HEK293 (cell line): ENCODE data around the gene FAM229B.

Experiments used
- AEBP2 ChIP-seq: fragments of 450-650 bp; formaldehyde crosslinking; IDR thresholded peaks from 2 replicates; pipeline ENCODE4 v1.5.1; 2016; ENCODE audit warnings: missing biosample characterization, missing genetic modification characterization, borderline replicate concordance
- BCL11B ChIP-seq: fragments of 450-650 bp; formaldehyde crosslinking; IDR thresholded peaks from 2 replicates; pipeline ENCODE4 v1.5.1; 2016; ENCODE audit warnings: low read depth, missing biosample characterization, missing genetic modification characterization
- KLF1 ChIP-seq: fragments of 450-650 bp; formaldehyde crosslinking; IDR thresholded peaks from 2 replicates; pipeline ENCODE4 v1.5.1; 2016; ENCODE audit warnings: missing biosample characterization, missing genetic modification characterization
- KLF16 ChIP-seq: fragments of 450-650 bp; formaldehyde crosslinking; IDR thresholded peaks from 2 replicates; pipeline ENCODE4 v1.5.1; 2017; ENCODE audit warnings: missing biosample characterization, missing genetic modification characterization
- KLF17 ChIP-seq: fragments of 450-650 bp; formaldehyde crosslinking; IDR thresholded peaks from 2 replicates; pipeline ENCODE4 v1.5.1; 2016; ENCODE audit warnings: missing biosample characterization, missing genetic modification characterization
- KLF8 ChIP-seq: fragments of 450-650 bp; formaldehyde crosslinking; IDR thresholded peaks from 2 replicates; pipeline ENCODE4 v1.5.1; 2016; ENCODE audit warnings: missing biosample characterization, missing genetic modification characterization
- PATZ1 ChIP-seq: fragments of 450-650 bp; formaldehyde crosslinking; IDR thresholded peaks from 2 replicates; pipeline ENCODE4 v1.5.1; 2016; ENCODE audit warnings: missing biosample characterization, missing genetic modification characterization
- PBX3 ChIP-seq: sonication (generic); formaldehyde crosslinking; IDR thresholded peaks from 2 replicates; pipeline ENCODE4 v1.8.1; 2022; ENCODE audit warnings: mild to moderate bottlenecking, moderate library complexity, missing genetic modification reagents
- SP3 ChIP-seq: fragments of 450-650 bp; formaldehyde crosslinking; IDR thresholded peaks from 2 replicates; pipeline ENCODE4 v1.5.1; 2016; ENCODE audit warnings: missing biosample characterization, missing genetic modification characterization
- TRIM28 ChIP-seq: IDR thresholded peaks from 2 replicates; pipeline ENCODE4 v1.6.1; 2011; ENCODE audit warnings: low read length, control low read depth, borderline replicate concordance
- YY1 ChIP-seq: fragments of 450-650 bp; formaldehyde crosslinking; IDR thresholded peaks from 2 replicates; pipeline ENCODE4 v1.5.1; 2018; ENCODE audit warnings: missing biosample characterization, missing genetic modification characterization
- ZBTB20 ChIP-seq: fragments of 450-650 bp; formaldehyde crosslinking; IDR thresholded peaks from 2 replicates; pipeline ENCODE4 v1.5.1; 2016; ENCODE audit warnings: missing biosample characterization, missing genetic modification characterization
- ZBTB21 ChIP-seq: fragments of 450-650 bp; formaldehyde crosslinking; IDR thresholded peaks from 2 replicates; pipeline ENCODE4 v1.5.1; 2017; ENCODE audit warnings: missing biosample characterization, missing genetic modification characterization
- ZEB2 ChIP-seq: fragments of 450-650 bp; formaldehyde crosslinking; IDR thresholded peaks from 2 replicates; pipeline ENCODE4 v1.5.1; 2016; ENCODE audit warnings: missing biosample characterization, missing genetic modification characterization
- ZIC2 ChIP-seq: fragments of 450-650 bp; formaldehyde crosslinking; IDR thresholded peaks from 2 replicates; pipeline ENCODE4 v1.5.1; 2016; ENCODE audit warnings: missing biosample characterization, missing genetic modification characterization
- ZNF16 ChIP-seq: fragments of 450-650 bp; formaldehyde crosslinking; IDR thresholded peaks from 2 replicates; pipeline ENCODE4 v1.5.1; 2016; ENCODE audit warnings: low read depth, missing biosample characterization, missing genetic modification characterization
- ZNF2 ChIP-seq: fragments of 450-650 bp; formaldehyde crosslinking; IDR thresholded peaks from 2 replicates; pipeline ENCODE4 v1.5.1; 2016; ENCODE audit warnings: missing biosample characterization, missing genetic modification characterization
- ZNF211 ChIP-seq: fragments of 450-650 bp; formaldehyde crosslinking; IDR thresholded peaks from 2 replicates; pipeline ENCODE4 v1.5.1; 2016; ENCODE audit warnings: low read depth, missing biosample characterization, missing genetic modification characterization
- ZNF335 ChIP-seq: fragments of 450-650 bp; formaldehyde crosslinking; conservative IDR thresholded peaks from 2 replicates; pipeline ENCODE4 v1.5.1; 2016; ENCODE audit warnings: missing biosample characterization, missing genetic modification characterization
- ZNF391 ChIP-seq: fragments of 450-650 bp; formaldehyde crosslinking; IDR thresholded peaks from 2 replicates; pipeline ENCODE4 v1.5.1; 2016; ENCODE audit warnings: low read depth, missing biosample characterization, missing genetic modification characterization, borderline replicate concordance
- ZNF394 ChIP-seq: fragments of 450-650 bp; formaldehyde crosslinking; IDR thresholded peaks from 2 replicates; pipeline ENCODE4 v1.5.1; 2016; ENCODE audit warnings: missing biosample characterization, missing genetic modification characterization, mild to moderate bottlenecking, moderate library complexity, borderline replicate concordance
- ZNF449 ChIP-seq: fragments of 450-650 bp; formaldehyde crosslinking; IDR thresholded peaks from 2 replicates; pipeline ENCODE4 v1.5.1; 2017; ENCODE audit warnings: missing biosample characterization, mild to moderate bottlenecking, missing genetic modification characterization, moderate library complexity
- ZNF514 ChIP-seq: fragments of 450-650 bp; formaldehyde crosslinking; IDR thresholded peaks from 2 replicates; pipeline ENCODE4 v1.5.1; 2016; ENCODE audit warnings: missing biosample characterization, missing genetic modification characterization
- ZNF585B ChIP-seq: fragments of 450-650 bp; formaldehyde crosslinking; IDR thresholded peaks from 2 replicates; pipeline ENCODE4 v1.5.1; 2016; ENCODE audit warnings: missing biosample characterization, missing genetic modification characterization
- ZNF629 ChIP-seq: fragments of 450-650 bp; formaldehyde crosslinking; IDR thresholded peaks from 2 replicates; pipeline ENCODE4 v1.5.1; 2017; ENCODE audit warnings: missing biosample characterization, missing genetic modification characterization
- ZNF670 ChIP-seq: fragments of 450-650 bp; formaldehyde crosslinking; IDR thresholded peaks from 2 replicates; pipeline ENCODE4 v1.5.1; 2016; ENCODE audit warnings: missing biosample characterization, missing genetic modification characterization, low read depth
- ZNF704 ChIP-seq: fragments of 450-650 bp; formaldehyde crosslinking; IDR thresholded peaks from 2 replicates; pipeline ENCODE4 v1.5.1; 2016; ENCODE audit warnings: missing biosample characterization, missing genetic modification characterization
- ZNF768 ChIP-seq: fragments of 450-650 bp; formaldehyde crosslinking; IDR thresholded peaks from 2 replicates; pipeline ENCODE4 v1.5.1; 2018; ENCODE audit warnings: missing biosample characterization, mild to moderate bottlenecking, missing genetic modification characterization
- ZNF791 ChIP-seq: fragments of 450-650 bp; formaldehyde crosslinking; IDR thresholded peaks from 2 replicates; pipeline ENCODE4 v1.5.1; 2016; ENCODE audit warnings: missing biosample characterization, missing genetic modification characterization
- ZNF843 ChIP-seq: fragments of 450-650 bp; formaldehyde crosslinking; IDR thresholded peaks from 2 replicates; pipeline ENCODE4 v1.5.1; 2016; ENCODE audit warnings: missing biosample characterization, missing genetic modification characterization
- ZSCAN23 ChIP-seq: fragments of 450-650 bp; formaldehyde crosslinking; IDR thresholded peaks from 2 replicates; pipeline ENCODE4 v1.5.1; 2016; ENCODE audit warnings: missing biosample characterization, missing genetic modification characterization
- ZSCAN30 ChIP-seq: fragments of 450-650 bp; IDR thresholded peaks from 2 replicates; pipeline ENCODE4 v1.5.1; 2018; ENCODE audit warnings: missing biosample characterization, mild to moderate bottlenecking, missing genetic modification characterization, moderate library complexity

FAM229B gene

GRCh38 chr6:112087136-112087911 is at the start of gene FAM229B, which contains the start of gene TUBE1 (continued):
- TF ChIP-seq ZNF629 (tag by site-specific recombination) (peak; percentile 55; the same call in 1 of the 2 replicates), ZNF211 (tag by site-specific recombination) (no peak), TRIM28 (peak; percentile 84), ZNF16 (tag by site-specific recombination) (no peak), ZNF394 (peak; percentile 9; the same call in 1 of the 2 replicates), AEBP2 (no peak), ZBTB20 (tag by site-specific recombination) (peak; percentile 92), ZNF514 (no peak), PBX3 (peak; percentile 55; the same call in 1 of the 2 replicates), ZNF391 (tag by site-specific recombination) (no peak; the same call in 1 of the 2 replicates), ZNF585B (no peak), KLF8 (tag by site-specific recombination) (no peak), ZNF704 (tag by site-specific recombination) (no peak), KLF1 (tag by site-specific recombination) (no peak), PATZ1 (peak; percentile 55; the same call in 1 of the 2 replicates), ZNF768 (no peak), ZNF2 (tag by site-specific recombination) (peak; percentile 59; the same call in 1 of the 2 replicates), ZSCAN23 (tag by site-specific recombination) (0 out of 2 replicates have a peak, but pooled peaks have one; percentile 40), ZNF449 (tag by site-specific recombination) (0 out of 2 replicates have a peak, but pooled peaks have one; percentile 31), ZBTB21 (tag by site-specific recombination) (0 out of 2 replicates have a peak, but pooled peaks have one; percentile 17), ZIC2 (tag by site-specific recombination) (no peak), ZNF791 (tag by site-specific recombination) (no peak), ZNF843 (tag by site-specific recombination) (peak; percentile 43; the same call in 1 of the 2 replicates), KLF17 (tag by site-specific recombination) (no peak), SP3 (tag by site-specific recombination) (no peak), ZEB2 (peak; percentile 64; the same call in 1 of the 2 replicates), ZNF335 (peak; percentile 90), ZSCAN30 (tag by site-specific recombination) (peak; percentile 39), YY1 (tag by site-specific recombination) (peak; percentile 67; the same call in 1 of the 2 replicates), BCL11B (tag by site-specific recombination) (no peak), ZNF670 (tag by site-specific recombination) (no peak), KLF16 (tag by site-specific recombination) (peak; percentile 23; the same call in 1 of the 2 replicates)
